ENCODE results near the gene NT5C1B.

Gene NT5C1B

DNA sequence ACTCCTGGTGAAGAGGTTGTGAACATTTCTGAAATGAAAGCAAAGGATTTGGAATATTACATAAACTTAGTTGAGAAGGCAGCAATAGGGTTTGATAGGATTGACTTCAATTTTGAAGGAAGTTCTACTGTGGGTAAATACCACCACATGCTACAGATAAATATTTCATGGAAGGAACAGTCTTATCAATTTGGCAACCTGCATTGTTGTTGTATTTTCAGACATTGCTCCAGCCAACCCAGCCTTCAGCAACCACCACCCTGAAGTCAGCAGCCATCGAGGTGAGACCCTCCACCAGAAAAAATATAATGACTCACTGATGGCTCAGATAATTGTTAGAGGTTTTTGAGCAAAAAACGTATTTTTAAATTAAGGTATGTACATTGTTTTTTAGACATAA, 38.9 kb downstream of the NT5C1B start:
- DNase-seq (ENCODE audit: low spot score) = no peak

DNA sequence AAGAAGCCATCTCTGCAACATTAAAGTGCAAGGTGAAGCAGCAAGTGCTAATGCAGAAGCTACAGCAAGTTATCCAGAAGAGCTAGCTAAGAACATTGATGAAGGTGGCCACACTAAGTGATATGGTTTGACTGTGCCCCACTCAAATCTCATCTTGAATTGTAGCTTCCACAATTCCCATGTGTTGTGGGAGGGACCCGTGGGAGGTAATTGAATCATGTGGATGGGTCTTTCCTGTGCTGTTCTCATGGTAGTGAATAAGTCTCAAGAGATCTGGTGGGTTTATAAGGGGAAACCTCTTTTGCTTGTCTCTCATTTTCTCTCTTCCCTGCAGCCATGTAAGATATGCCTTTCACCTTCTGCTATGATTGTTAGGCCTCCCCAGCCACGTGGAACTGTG, 40.3 kb downstream of the NT5C1B start:
- DNase-seq (ENCODE audit: low spot score) = no peak

DNA sequence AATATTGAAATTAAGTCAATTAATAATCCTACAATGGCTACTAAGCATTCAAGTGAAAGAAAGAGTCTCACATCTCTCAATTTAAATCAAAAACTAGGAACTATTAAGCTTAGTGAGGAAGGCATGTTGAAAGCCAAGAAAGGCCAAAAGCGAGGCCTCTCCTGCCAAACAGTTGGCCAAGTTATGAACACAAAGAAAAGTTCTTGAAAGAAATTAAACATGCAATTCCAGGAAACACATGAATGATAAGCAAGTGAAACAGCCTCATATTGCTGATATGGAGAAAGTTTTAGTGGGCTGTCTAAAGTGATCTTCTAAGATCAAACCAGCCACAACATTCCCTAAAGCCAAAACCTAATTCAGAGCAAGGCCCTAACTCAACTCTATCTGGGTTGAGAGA, 40.7 kb downstream of the NT5C1B start:
- DNase-seq (ENCODE audit: low spot score) = no peak

DNA sequence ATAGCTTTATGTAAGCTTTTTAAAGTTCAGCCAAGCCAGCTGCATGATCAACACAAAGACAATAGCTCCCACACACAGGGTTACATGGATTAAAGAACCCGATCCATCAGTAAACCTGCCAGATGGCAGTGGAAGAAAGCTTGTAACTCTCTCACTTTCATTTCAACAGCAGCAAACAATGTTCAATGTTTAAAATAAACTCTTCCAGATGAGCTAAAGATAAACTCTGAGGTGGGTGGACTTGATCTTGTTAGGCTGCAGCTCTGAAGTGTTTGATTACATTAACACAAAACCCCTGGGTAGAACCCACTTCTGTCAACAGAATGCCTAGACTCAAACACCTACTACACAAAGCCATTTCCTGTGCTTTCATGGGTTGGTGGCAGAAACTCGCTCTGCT, 42.8 kb downstream of the NT5C1B start:
- no peak for DNase-seq (ENCODE audit: low spot score)

DNA sequence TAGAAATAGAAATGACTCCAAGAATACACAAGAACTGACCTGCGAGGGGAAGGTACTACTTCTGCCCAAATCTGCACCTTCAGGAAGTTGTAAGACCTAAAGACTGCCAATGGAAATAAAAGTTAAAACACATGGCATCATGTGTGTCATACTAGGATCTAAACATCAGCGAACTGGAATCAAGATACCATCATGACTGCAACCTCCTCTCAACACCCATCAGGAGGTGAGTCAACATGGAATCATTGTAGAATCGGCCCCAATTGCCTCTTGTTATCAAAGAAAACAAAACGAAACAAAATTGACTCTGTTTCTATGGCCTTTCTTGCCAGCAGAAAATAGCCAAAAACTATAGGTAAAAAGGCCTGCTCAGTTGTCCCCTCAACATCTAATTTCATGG, 44.0 kb downstream of the NT5C1B start:
- DNase-seq (ENCODE audit: low spot score) = no peak

DNA sequence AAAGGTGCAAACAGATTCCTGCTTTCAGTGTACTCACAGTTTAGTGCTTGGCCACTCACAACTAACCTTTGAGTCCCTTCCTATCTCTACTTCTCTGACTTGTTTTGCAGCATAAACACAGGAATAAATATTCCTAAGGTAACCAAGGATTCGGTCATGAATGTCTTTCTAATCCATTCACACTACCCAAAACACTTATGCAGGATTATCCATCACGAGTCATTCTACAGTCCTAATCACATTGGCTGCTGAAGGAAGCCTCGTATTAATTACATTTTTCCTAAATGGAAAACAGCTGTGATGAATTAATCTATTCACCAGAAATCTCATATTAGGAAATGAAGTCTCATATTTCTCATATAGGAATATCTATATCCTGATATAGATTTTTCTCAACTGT, 45.2 kb downstream of the NT5C1B start:
- no peak for DNase-seq (ENCODE audit: low spot score)

DNA sequence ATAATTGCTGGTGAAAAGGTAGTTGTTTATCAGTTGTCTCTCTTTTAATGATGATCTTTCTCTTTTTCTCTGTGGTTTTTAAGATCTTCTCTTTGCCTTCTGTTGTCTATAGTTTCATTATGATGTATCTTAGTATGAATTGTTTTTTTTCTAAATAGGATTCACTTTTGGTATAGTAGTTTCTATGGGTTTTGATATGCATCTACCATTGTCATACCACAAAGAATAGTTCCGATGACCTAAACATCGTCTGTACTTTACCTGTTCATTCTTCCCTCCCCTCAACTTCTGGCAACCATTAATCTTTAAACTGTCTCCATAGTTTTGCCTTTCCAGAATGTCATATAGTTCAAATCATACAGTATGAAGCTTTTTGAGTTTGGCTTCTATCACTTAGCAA, 48.5 kb downstream of the NT5C1B start:
- DNase-seq (ENCODE audit: low spot score) = no peak

DNA sequence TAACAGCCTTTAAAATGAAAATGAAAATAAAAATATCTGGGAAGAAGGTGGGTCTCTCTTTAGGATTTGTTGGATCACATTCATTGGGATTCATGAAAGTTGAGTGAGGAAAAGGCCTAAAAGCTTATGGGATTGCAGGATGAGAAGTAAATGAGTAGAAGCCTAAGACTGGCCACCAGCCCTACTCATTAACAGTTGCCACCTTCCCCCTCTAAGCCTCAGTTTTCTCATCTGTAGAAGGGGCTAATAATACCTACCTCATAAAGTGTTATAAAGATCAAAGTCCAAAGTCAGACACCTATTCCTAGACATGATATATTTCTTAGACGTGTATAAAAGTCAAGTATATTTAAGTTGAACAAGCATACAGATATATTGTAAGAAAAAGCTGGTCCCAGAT, 52.7 kb downstream of the NT5C1B start:
- no peak for DNase-seq (ENCODE audit: low spot score)

DNA sequence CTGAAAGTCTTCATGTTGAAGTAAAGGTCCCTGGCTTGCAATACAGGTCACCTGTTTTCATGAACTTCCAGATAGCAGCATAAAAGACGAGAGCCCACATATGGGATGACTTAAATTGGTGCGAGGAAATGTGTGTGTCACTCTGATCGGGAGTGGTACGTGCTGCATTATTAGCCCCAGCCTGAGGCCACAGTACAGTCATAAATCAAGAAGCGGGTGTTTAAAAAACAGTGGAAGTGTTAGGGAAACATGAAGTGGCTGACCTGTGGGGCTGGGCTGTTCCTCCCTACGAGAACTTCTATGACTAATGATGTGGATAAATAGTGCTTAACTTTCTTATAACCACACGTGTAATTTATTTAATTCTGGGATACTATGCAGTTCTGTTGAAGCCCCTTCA, 53.3 kb downstream of the NT5C1B start:
- peak; percentile 23 for DNase-seq (ENCODE audit: low spot score)

DNA sequence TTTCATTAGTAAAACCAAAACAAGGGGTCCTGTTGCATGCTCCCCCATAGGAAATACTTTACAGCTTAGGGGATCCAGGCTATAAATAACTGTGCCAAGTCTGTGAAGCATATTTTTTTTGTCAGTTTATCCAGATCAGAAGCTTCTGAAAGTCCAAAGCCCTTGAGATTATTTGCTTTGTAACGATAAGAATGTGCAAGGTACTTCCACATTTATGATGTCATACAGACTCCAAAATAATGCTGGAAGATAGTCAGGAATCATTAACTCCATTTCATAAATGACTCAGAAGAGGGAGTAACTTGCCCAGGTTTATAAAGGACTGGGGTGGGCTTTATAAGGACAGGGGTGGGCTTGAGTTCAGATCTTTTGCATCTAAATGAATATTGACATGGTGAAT, 58.2 kb downstream of the NT5C1B start:
- DNase-seq (ENCODE audit: low spot score) = no peak

DNA sequence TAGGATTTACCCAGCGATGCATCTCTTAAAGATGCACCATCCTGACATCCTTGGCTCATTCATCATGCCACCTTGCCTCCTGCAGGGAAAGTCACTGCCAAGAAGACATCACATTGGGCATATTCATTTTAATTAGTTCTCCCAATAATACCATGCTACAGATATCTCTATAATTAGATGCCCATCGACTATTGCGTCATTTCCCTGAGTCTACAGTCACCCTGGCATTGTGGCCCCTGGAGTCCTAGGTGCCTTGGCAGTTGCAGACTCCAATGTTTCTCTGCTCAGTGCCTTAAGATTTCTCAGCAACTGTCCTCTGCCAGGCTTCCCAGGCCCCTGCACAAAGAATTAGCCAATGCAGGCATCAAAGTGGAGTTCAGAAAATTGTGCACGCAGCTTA, 61.5 kb downstream of the NT5C1B start:
- DNase-seq (ENCODE audit: low spot score) = no peak

DNA sequence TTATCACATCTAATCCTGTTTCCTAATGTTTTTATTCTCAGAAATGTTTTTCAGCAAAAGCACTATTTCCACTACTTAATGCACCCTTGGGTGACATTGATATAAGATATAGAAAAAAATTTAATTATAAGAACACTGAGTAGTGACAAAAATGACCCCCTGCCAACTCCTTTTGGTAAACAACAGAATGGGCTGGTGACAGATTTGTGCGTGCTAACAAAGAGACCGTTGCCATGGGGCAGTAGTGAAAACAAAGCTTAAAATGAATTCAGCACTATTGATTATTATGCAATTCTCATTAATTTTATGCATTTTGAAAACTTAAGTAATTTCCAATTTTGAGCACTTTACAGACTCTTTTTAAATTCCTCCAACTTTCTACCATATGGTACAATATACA, 62.0 kb downstream of the NT5C1B start:
- DNase-seq (ENCODE audit: low spot score) = no peak

DNA sequence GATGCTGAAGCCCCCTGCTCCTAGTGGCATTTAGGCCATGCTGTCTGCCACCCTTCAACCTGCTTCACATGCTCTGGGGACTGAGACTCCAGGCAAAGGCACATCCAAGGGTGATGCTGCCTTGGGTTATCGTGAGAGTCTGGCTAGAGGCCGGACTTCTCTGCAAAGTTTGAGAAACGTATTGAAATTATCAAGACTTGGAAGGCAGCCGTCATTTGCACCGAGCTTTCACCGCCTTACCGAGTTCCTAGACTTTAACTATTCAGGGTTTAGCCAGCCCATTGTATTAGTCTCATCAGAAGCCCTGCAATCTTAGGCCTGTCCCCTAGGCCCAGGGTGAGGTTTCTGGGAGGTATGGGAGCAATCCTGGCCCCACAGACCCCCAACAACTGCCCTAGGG, 62.9 kb downstream of the NT5C1B start:
- no peak for DNase-seq (ENCODE audit: low spot score)

DNA sequence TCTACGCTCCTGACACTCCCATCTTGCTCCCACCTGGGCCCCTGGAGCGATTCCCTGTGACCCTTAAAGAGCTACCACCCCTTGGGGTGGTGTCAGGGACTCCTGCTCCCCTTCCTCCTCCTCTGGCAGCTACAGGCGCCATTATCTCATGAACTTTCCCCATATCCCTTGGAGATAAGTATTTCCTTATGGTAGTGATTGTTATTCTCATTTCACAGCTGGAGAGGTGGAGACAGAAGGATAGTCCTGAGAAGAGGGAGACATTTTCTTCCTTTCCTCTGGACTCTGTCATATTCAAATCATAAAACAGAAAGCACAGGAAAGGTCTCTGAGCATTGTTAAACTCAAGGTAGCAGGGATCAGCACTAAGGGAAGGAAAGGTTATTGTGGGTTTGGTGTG, 63.5 kb downstream of the NT5C1B start:
- no peak for DNase-seq (ENCODE audit: low spot score)

DNA sequence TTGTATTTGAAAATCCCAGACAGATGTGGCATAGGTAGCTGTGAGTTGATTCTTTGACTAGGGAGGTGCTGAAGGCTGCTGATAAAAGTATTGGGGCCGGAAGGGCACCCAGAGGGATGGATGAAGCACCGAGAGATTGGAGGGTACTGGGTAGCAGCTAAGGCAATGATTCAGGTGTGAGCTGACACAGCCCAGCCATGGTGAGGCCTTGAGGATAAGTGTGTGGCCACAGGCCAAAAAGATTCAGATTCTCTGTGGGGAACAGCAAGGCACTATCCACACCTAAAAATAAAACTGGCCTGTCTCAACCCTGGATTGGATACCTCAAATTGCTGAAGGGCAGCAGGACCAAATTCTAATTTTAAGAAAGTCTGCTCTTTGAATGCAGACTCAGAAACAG, 64.1 kb downstream of the NT5C1B start:
- no peak for DNase-seq (ENCODE audit: low spot score)

DNA sequence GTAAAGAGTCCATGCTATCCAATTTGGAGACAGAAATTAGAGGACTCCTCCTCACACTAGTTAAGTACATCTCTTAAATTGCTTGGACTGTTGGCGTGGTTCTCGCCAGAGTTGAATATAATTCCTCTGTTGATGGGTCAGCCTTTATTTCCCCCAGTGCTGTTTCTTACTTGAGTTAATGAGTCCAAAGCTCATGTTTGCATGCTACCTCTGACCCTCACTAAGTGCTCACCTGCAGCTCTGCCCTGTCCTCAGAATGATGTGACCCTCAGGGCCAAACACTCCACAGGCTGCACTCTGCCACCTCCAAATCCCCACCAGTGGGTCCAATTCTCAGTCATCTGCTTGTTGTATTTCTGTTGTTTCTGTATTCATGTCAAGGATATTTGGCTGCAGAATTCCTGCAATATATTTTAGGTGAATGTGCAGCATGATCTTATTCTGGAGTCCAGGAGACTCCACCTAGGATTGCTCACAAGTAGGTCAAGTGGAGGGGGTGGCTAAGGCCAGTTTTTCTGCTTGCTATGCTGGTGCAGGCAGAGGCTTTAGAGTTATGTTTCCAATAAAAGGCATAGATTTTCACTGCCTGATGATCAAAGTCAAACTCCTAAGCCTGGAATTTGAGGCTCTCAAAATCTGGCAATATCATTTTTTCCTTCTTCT, 66.8 kb downstream of the NT5C1B start:
- no peak for DNase-seq (ENCODE audit: low spot score)

DNA sequence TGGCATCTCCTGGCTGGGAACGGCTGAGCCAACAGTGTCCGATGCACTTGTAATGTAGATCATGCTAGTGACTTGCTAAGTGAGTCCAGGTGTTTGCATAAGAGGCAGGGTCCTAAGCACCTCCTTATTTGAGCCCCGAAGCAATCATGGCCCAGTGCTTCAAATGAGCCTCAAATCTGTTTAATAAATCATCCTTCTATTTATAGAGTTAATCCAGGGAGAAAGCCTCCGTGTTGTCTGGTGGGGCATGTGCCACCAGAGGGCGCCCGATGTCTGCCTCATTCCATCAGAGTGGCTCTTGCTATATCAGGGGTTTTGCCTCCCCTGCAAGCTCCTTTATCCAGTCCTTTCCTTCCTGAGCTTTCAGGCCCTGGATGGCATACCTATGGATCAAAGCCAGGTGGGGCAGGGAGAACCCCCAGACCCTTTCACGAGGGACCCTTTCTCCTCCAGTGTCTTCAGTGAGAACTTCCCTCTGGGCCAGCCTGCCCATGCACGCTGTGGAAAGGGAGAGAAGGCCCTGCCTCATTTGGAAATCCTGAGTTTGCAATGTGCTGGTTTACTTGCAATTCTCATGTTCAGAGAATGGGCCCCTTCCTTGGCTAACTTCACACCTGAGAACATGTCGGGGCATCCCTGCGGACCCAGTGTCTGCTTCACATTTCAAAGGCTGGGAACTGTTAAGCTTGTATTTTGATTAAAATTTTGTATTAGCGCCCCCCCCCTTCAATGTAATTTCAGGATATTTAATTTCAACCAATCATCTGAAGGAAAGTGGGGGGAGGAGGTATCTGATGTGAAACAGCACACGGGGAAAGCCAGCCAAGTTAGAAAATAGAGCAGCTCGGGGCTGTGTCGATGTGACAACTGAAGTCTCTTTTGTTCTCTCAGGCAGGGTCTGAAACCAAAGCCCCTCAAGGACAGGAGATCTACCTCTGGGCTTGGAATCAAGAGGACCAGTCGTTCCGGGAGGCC, 68.6 kb downstream of the NT5C1B start:
- DNase-seq (ENCODE audit: low spot score) = peak; percentile 64

DNA sequence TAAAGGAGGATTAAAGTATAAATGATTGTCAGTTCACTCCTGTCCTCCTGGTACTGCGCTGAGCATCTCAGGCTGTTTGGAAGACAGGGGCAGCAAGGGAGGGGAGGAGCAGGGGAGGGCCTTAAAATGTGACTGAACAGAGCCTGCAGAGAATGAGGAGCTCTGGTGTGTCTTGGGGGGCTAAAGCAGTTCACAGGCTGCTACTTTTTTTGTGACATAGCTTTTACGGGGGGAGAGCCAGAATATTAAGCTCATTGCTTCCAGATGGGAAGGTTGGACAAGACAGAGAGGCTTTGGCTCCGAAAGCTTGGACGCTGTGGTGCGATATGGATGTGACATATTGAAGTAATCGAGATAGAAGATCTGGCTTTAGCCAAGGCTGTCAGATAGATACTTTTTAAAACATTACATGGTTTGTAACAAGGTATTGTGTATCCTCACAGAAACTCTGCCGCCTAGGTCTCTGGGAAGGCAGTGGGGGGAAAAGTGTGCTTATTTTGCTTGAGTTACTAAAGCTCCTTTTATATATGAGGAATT, 69.4 kb downstream of the NT5C1B start:
- DNase-seq (ENCODE audit: low spot score) = no peak

DNA sequence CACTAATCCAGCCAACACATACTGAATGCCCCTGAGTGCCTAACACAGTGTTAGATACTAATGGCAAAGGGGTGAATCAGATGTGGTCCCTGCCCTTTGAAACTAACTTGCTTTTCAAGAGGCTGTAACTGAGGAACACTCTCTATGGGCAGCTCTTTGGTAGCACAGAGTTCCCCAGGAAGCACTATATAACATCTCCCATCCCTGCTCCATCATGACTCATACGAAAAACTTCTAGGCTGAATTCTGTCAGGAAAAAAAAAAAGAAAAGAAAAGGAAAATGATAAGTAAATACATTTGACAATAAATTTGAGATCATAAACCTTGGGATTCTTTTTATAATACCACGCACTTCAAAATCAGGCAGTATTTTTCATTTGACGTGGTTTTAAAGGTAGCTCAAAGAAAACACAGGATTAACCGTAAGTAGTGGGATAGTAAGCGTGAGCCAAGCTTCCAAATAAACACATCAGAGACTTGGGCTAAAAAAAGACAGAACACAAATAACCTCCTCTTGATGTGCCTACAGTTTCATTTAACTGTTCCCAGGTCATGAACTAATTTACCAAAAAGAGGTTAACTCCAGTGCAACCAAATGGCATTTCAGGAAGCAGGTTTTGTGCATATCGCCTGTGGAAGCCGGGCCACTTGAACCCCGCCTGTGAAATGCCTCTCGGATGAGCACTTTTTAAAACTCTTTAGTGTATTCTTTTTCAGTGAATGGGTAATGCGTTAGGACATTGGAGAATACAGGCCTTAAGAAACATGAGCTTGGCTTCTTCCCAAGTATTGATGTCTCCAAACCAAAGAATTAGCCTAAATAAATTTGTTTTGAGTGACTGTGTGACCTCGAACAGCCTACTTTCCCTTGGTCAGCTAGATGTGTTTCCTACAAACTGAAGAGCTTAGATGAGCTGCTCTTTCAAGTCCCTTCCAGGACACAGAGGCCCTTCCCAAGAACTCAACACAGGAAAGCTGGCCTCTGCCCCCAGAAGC, 71.0 kb downstream of the NT5C1B start:
- DNase-seq (ENCODE audit: low spot score) = no peak

DNA sequence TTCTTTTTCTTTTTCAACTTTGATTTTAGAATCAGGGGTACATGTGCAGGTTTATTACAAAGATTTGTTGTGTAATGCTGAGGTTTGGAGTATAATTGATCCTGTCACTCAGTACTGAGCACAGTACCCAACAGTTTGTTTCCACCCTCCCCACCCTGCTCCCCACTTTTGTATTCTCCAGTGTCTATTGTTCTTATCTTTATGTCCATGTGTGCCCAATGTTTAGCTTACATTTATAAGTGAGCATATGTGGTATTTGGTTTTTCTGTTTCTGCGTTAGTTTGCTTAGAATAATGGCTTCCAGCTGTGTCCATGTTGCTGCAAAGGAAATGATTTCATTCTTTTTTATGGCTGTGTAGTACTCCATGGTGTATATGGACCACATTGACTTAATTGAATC, 72.0 kb downstream of the NT5C1B start:
- no peak for DNase-seq (ENCODE audit: low spot score)

DNA sequence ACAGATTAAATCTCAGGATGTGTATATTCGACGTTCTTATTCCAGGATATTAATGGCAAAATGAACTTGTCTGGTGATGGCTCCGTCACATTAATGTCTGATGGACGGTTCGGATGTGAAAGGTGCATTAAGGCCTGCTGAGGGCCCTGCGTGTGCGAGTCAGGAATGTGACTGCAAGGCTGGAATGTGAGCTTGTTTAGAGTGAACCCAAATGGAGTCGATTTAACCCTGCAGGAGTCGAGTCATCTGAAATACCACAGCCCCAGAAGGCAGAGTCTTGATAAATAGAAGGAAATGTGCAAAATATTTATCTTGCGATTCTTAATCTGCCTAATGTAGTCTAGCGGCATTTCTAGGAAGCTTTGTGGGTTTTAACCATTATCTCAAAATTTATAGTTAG, 73.3 kb downstream of the NT5C1B start:
- DNase-seq (ENCODE audit: low spot score) = no peak
